ENCODE data around the gene SHANK3.

SHANK3 gene

DNA sequence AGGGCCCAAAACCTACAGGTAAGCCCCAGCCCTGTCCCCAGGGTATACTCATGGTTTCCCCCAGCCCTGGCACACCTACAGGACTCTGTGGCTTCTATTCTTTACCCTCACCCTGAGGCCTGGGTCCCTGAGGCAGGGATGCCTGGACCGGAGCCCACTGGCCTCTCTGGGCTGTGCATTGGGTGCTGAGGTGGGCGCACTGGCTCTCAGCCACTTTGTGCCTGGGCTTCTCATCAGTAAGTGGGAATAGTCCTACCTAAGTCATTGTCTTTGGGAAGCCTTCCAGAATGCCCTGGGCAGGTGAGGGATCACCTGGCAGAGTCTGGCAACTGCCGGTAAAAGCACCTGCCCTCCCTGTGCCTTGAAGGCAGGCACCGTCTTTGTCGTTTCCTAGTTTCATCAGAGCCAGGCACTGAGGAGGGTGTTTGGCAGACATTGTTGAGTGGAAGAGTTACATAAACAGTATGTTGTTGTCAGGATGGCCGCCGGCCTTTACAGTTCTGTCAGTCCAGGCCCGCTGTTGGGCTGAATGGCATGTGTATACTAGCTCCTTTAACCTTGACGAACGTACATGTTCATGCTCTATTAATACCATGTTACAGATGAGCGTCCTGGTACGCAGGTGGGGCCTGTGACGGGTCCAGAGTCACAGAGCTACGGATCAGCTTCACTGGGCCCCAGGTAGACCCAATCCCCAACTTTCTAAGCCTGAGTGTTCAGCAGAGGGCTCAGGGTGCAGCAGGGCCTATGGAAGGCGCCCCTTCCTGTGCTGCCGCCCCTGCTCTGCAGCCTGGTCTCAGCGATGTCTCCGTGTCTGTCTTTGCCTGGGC, 23.0 kb downstream of the SHANK3 start (continued):
- TF ChIP-seq ZNF169 (tag by site-specific recombination; IDR thresholded peaks at IDR 0.05): no peak
- no peak for TF ChIP-seq SETDB1 (IDR thresholded peaks at IDR 0.05; ENCODE audit: insufficient read length, low read length)
- no peak for TF ChIP-seq ZNF23 (tag by site-specific recombination; IDR thresholded peaks at IDR 0.05; ENCODE audit: borderline replicate concordance)
- TF ChIP-seq, protein P1, sequence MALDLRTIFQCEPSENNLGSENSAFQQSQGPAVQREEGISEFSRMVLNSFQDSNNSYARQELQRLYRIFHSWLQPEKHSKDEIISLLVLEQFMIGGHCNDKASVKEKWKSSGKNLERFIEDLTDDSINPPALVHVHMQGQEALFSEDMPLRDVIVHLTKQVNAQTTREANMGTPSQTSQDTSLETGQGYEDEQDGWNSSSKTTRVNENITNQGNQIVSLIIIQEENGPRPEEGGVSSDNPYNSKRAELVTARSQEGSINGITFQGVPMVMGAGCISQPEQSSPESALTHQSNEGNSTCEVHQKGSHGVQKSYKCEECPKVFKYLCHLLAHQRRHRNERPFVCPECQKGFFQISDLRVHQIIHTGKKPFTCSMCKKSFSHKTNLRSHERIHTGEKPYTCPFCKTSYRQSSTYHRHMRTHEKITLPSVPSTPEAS (tag by site-specific recombination; IDR thresholded peaks at IDR 0.05): no peak
- TF ChIP-seq ZNF416 (tag by site-specific recombination; IDR thresholded peaks at IDR 0.05): no peak

DNA sequence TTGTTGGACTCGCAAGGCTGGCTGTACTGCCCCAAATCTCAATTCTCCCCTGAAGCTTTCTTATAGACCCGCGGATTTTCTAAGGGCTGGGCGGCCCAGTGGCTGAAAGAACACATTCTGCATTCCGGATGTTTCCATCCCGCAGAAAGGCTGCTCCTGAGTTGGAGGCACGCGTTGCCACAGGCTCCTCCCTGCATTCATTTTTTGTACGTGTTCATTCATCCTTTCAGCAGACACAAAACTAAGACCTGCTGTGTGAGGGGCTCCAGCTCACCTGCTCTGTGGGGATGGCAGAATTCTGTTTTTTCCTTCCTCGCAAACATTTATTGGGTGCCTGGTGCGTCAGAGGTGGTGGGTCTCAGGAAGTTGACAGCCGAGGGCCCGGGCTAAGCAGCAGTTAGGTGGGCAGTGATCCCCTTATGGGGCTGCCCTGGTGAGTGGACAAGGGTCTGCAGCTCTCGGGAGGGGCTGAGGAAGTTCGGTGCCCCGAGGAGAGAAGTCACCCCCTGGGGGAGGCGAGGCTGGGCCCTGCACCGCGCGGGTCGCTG, 23.7 kb downstream of the SHANK3 start:
- no peaks in the 10 kb centered on the region for H3K4me1 ChIP-seq (ENCODE audit: control insufficient read depth, insufficient read depth, low read length)
- H3K9me3 ChIP-seq (ENCODE audit: control insufficient read depth, insufficient read depth, low read depth, low read length): no peaks in the 10 kb centered on the region
- H3K36me3 ChIP-seq (ENCODE audit: control insufficient read depth in 2 of 2, insufficient read depth in 1 of 2, low read length in 2 of 2): peaks cover 0 to 15% of the 10 kb centered on the region in 2 experiments; a peak in 1 of 3 replicates
- H3K27ac ChIP-seq (ENCODE audit: extremely low read depth, low read depth, low read length): no peak overlapping the region
- H3K4me3 ChIP-seq (ENCODE audit: low read depth, low read length): no peak overlapping the region
- ChIA-PET CTCF (interaction anchor here (0.6 kb wide), 2 partner anchors 402 to 772 kb away, joined by 3 read pairs; no protein-coding TSS in a partner anchor), POLR2A (no interaction called here)
- TF ChIP-seq GLI4 (tag by site-specific recombination; IDR thresholded peaks at IDR 0.05): no peak
- no peak for TF ChIP-seq ZNF10 (tag by site-specific recombination; IDR thresholded peaks at IDR 0.05)
- TF ChIP-seq, protein P2, sequence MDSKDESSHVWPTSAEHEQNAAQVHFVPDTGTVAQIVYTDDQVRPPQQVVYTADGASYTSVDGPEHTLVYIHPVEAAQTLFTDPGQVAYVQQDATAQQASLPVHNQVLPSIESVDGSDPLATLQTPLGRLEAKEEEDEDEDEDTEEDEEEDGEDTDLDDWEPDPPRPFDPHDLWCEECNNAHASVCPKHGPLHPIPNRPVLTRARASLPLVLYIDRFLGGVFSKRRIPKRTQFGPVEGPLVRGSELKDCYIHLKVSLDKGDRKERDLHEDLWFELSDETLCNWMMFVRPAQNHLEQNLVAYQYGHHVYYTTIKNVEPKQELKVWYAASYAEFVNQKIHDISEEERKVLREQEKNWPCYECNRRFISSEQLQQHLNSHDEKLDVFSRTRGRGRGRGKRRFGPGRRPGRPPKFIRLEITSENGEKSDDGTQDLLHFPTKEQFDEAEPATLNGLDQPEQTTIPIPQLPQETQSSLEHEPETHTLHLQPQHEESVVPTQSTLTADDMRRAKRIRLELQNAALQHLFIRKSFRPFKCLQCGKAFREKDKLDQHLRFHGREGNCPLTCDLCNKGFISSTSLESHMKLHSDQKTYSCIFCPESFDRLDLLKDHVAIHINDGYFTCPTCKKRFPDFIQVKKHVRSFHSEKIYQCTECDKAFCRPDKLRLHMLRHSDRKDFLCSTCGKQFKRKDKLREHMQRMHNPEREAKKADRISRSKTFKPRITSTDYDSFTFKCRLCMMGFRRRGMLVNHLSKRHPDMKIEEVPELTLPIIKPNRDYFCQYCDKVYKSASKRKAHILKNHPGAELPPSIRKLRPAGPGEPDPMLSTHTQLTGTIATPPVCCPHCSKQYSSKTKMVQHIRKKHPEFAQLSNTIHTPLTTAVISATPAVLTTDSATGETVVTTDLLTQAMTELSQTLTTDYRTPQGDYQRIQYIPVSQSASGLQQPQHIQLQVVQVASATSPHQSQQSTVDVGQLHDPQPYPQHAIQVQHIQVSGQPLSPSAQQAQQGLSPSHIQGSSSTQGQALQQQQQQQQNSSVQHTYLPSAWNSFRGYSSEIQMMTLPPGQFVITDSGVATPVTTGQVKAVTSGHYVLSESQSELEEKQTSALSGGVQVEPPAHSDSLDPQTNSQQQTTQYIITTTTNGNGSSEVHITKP (tag by site-specific recombination; IDR thresholded peaks at IDR 0.05): no peak
- no peak for TF ChIP-seq ZNF621 (tag by site-specific recombination; IDR thresholded peaks at IDR 0.05)
- TF ChIP-seq, protein P3, sequence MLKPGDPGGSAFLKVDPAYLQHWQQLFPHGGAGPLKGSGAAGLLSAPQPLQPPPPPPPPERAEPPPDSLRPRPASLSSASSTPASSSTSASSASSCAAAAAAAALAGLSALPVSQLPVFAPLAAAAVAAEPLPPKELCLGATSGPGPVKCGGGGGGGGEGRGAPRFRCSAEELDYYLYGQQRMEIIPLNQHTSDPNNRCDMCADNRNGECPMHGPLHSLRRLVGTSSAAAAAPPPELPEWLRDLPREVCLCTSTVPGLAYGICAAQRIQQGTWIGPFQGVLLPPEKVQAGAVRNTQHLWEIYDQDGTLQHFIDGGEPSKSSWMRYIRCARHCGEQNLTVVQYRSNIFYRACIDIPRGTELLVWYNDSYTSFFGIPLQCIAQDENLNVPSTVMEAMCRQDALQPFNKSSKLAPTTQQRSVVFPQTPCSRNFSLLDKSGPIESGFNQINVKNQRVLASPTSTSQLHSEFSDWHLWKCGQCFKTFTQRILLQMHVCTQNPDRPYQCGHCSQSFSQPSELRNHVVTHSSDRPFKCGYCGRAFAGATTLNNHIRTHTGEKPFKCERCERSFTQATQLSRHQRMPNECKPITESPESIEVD (tag by site-specific recombination; IDR thresholded peaks at IDR 0.05): no peak
- no peak for TF ChIP-seq GLI2 (tag by site-specific recombination; IDR thresholded peaks at IDR 0.05; ENCODE audit: borderline replicate concordance, low read depth)
- TF ChIP-seq ZFP41 (tag by site-specific recombination; IDR thresholded peaks at IDR 0.05; ENCODE audit: borderline replicate concordance): no peak
- TF ChIP-seq, protein P4, sequence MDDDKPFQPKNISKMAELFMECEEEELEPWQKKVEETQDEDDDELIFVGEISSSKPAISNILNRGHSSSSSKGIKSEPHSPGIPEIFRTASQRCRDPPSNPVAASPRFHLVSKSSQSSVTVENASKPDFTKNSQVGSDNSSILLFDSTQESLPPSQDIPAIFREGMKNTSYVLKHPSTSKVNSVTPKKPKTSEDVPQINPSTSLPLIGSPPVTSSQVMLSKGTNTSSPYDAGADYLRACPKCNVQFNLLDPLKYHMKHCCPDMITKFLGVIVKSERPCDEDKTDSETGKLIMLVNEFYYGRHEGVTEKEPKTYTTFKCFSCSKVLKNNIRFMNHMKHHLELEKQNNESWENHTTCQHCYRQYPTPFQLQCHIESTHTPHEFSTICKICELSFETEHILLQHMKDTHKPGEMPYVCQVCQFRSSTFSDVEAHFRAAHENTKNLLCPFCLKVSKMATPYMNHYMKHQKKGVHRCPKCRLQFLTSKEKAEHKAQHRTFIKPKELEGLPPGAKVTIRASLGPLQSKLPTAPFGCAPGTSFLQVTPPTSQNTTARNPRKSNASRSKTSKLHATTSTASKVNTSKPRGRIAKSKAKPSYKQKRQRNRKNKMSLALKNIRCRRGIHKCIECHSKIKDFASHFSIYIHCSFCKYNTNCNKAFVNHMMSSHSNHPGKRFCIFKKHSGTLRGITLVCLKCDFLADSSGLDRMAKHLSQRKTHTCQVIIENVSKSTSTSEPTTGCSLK (tag by site-specific recombination; IDR thresholded peaks at IDR 0.05): no peak
- TF ChIP-seq ZBTB17 (tag by site-specific recombination; IDR thresholded peaks at IDR 0.05): no peak
